Neural crest cell (in vitro differentiated cells): Measurements from ENCODE around the gene COIL. TPM values are rescaled to one million over a fixed set of nuclear protein-coding genes. Genes with fewer than 3 reads are reported as not detected.

Experiments
- DNase-seq: peaks from one replicate; pipeline ENCODE4 v3.0.0; 2021; ENCODE audit warnings: low read depth, mixed read lengths, low spot score
- H3K27ac Mint-ChIP-seq: one replicate; pipeline ENCODE4 v1.8.0; 2021; ENCODE audit warnings: mild to moderate bottlenecking, mixed read lengths; ENCODE audit not compliant: unreplicated experiment
- H3K27me3 Mint-ChIP-seq: 2 replicates; pipeline ENCODE4 v1.8.0; 2021; ENCODE audit warnings: low read depth, mild to moderate bottlenecking, mixed read lengths
- H3K36me3 Mint-ChIP-seq: 2 replicates; pipeline ENCODE4 v1.8.0; 2021; ENCODE audit warnings: low read depth, mild to moderate bottlenecking, mixed read lengths
- H3K4me1 Mint-ChIP-seq: 2 replicates; pipeline ENCODE4 v1.8.0; 2021; ENCODE audit warnings: mixed read lengths
- H3K4me3 Mint-ChIP-seq: one replicate; pipeline ENCODE4 v1.8.0; 2021; ENCODE audit warnings: mild to moderate bottlenecking, mixed read lengths
- H3K9me3 Mint-ChIP-seq: 2 replicates; pipeline ENCODE4 v1.8.0; 2021; ENCODE audit warnings: mixed read lengths
- total RNA-seq: library from RNA; stranded (reverse); gene quantifications from 2 replicates; pipeline ENCODE4 v1.2.1, GENCODE V29; 2021
- TF ChIP-seq, protein P1 (sequence below): fragments of 200-600 bp; sonication (generic); conservative IDR thresholded peaks from 2 replicates; pipeline ENCODE4 v1.5.0; 2021; ENCODE audit warnings: antibody characterized with exemption, mild to moderate bottlenecking

Gene COIL
- total RNA-seq, 1 donor from 2014 or later, result 24.1 TPM

GRCh38 chr17:56913867-56914580 lies 46.8 kb downstream of the COIL start, which contains the start of gene TRIM25:
Gene TRIM25, minus strand, starts transcription at chr17:56914049. Its CDS starts 61 bp downstream, at chr17:56913988.
- Mint-ChIP-seq H3K27ac (peak within 1 kb of the TSS; percentile 54), H3K4me3 (peak within 1 kb of the TSS; percentile 95), H3K4me1 (peaks cover 19% of the 10 kb centered on the region), H3K27me3 (peaks cover 6% of the 10 kb centered on the region), H3K36me3 (peaks cover 8% of the 10 kb centered on the region), H3K9me3 (peaks cover 12% of the 10 kb centered on the region)
- TF ChIP-seq, protein P1, sequence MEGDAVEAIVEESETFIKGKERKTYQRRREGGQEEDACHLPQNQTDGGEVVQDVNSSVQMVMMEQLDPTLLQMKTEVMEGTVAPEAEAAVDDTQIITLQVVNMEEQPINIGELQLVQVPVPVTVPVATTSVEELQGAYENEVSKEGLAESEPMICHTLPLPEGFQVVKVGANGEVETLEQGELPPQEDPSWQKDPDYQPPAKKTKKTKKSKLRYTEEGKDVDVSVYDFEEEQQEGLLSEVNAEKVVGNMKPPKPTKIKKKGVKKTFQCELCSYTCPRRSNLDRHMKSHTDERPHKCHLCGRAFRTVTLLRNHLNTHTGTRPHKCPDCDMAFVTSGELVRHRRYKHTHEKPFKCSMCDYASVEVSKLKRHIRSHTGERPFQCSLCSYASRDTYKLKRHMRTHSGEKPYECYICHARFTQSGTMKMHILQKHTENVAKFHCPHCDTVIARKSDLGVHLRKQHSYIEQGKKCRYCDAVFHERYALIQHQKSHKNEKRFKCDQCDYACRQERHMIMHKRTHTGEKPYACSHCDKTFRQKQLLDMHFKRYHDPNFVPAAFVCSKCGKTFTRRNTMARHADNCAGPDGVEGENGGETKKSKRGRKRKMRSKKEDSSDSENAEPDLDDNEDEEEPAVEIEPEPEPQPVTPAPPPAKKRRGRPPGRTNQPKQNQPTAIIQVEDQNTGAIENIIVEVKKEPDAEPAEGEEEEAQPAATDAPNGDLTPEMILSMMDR, result no peak
- DNase-seq, result peak; percentile 56

DNA sequence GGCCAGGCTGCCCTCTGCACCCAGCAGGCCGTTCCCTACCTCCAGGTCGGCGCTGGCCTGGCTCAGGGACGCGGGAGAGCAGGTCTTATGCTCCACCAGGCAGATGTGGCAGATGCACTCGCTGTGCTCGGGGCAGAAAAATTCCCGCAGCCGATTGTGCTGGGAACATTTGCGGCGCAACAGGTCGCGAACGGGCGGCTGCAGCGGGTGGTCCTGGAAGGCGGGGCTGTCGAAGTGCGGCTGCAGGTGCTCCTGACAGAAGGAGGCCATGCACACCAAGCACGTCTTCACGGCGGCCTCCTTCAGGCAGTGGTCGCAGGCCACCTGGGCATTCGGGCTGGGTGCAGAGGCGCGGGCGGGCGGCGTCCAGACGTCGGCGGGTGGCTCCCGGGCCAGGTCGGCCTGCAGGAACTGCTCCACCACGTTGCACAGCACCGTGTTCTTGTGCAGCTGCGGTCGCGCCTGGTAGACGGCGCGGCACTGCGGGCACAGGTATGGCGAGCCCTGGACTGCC lies 47.4 kb downstream of the COIL start:
- peaks cover 19% of the 10 kb centered on the region for H3K4me1 Mint-ChIP-seq
- H3K36me3 Mint-ChIP-seq, result peaks cover 11% of the 10 kb centered on the region
- DNase-seq, result peak; percentile 5

DNA sequence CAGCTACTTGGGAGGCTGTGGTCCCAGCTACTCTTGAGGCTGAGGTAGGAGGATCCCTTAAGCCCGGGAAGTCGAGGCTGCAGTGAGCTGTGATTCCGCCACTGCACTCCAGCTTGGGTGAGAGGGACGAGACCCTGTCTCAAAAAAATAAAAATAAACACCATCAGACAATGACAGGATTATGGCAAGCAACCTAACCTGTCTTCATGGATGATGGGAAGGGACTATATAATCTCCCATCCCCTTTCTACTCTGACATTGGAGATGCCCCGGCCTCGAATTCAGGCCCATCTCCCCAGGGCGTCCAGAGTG lies 47.9 kb downstream of the COIL start:
- no peak for DNase-seq
- TF ChIP-seq, protein P1, result no peak
- peak overlapping the region; percentile 95 for H3K4me3 Mint-ChIP-seq
- H3K36me3 Mint-ChIP-seq, result peaks cover 12% of the 10 kb centered on the region
- no peak overlapping the region for H3K27ac Mint-ChIP-seq
- peaks cover 7% of the 10 kb centered on the region for H3K9me3 Mint-ChIP-seq
- H3K27me3 Mint-ChIP-seq, result peaks cover 6% of the 10 kb centered on the region
- peaks cover 19% of the 10 kb centered on the region for H3K4me1 Mint-ChIP-seq

More for the DNA sequence above, 47.4 kb downstream of the COIL start:
- TF ChIP-seq, protein P1, result no peak
- Mint-ChIP-seq H3K27ac (no peak overlapping the region), H3K27me3 (peaks cover 6% of the 10 kb centered on the region), H3K4me3 (peak overlapping the region; percentile 95), H3K9me3 (peaks cover 7% of the 10 kb centered on the region)

GRCh38 chr17:56912105-56912999 lies 48.5 kb downstream of the COIL start:
- H3K4me1 Mint-ChIP-seq, result peaks cover 19% of the 10 kb centered on the region
- DNase-seq, result no peak
- H3K27me3 Mint-ChIP-seq, result peaks cover 6% of the 10 kb centered on the region
- peak overlapping the region; percentile 35 for H3K27ac Mint-ChIP-seq
- TF ChIP-seq, protein P1, result no peak
- H3K4me3 Mint-ChIP-seq, result peak overlapping the region; percentile 80
- H3K36me3 Mint-ChIP-seq, result peaks cover 11% of the 10 kb centered on the region
- H3K9me3 Mint-ChIP-seq, result peaks cover 2% of the 10 kb centered on the region

DNA sequence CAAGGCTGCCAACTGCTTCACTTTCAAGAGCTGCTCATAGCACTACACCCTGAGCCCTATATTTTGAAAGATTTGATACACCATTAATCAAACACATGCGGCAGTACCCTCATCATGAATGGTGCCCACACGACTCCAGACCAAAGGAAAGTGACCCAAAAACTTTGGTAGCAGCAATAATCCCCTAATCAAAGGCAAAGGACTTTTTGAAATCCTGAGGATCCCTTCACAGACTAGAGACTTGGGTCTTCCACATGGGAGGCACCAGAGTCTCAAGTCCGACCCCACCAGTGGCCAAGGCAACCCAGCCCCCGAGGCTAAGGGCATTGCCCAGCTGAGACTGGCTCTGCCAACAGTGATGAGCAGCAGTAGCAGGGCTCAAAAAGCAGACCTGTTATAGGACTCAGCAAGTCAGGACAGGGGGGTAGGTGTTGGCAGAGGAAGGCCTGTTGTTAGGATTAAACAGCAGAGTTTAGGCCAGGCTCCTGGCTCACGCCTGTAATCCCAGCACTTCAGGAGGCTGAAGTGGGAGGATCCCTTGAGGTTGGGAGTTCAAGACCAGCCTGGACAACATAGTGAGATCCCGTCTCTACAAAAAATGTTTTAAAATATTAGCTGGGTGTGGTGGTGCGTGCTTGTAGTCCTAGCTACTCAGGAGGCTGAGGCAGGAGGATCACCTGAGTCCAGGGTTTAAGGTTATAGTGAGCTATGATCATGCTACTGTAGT lies 50.2 kb downstream of the COIL start:
- no peaks in the 10 kb centered on the region for H3K9me3 Mint-ChIP-seq
- H3K4me1 Mint-ChIP-seq, result peaks cover 19% of the 10 kb centered on the region
- H3K27me3 Mint-ChIP-seq, result peaks cover 6% of the 10 kb centered on the region
- no peak for DNase-seq
- no peak overlapping the region for H3K27ac Mint-ChIP-seq
- peak overlapping the region; percentile 67 for H3K4me3 Mint-ChIP-seq
- peaks cover 18% of the 10 kb centered on the region for H3K36me3 Mint-ChIP-seq
- TF ChIP-seq, protein P1, result no peak
